ENCODE data around the gene EHD3.

The EHD3 gene

GRCh38 chr2:31235504-31235902 is 1.6 kb downstream of the EHD3 start:
- DNase-seq (ENCODE audit: low read depth in 2 of 2): peak; percentile 68 to 74

- DNase-seq (ENCODE audit: low read depth in 2 of 2): no peak
Measured at GRCh38 chr2:31236433-31237205, 2.7 kb downstream of the EHD3 start.

GRCh38 chr2:31237348-31238017 is 3.5 kb downstream of the EHD3 start:
- no peak for DNase-seq (ENCODE audit: low read depth in 2 of 2)

- DNase-seq (ENCODE audit: low read depth in 2 of 2): no peak
Measured at GRCh38 chr2:31238126-31238905, 4.4 kb downstream of the EHD3 start.

- no peak for DNase-seq (ENCODE audit: low read depth in 2 of 2)
Measured at GRCh38 chr2:31238906-31239592, 5.1 kb downstream of the EHD3 start.

- DNase-seq (ENCODE audit: low read depth in 2 of 2): no peak
Measured at GRCh38 chr2:31239593-31240177, 5.7 kb downstream of the EHD3 start.

GRCh38 chr2:31240381-31241365 is 6.7 kb downstream of the EHD3 start:
- no peak for DNase-seq (ENCODE audit: low read depth in 2 of 2)

- no peak for DNase-seq (ENCODE audit: low read depth in 2 of 2)
Measured at GRCh38 chr2:31241625-31242270, 7.8 kb downstream of the EHD3 start.

GRCh38 chr2:31243053-31243452 is 9.1 kb downstream of the EHD3 start:
- DNase-seq (ENCODE audit: low read depth in 2 of 2): no peak

GRCh38 chr2:31244101-31244500 is 10.1 kb downstream of the EHD3 start:
- DNase-seq (ENCODE audit: low read depth in 2 of 2): no peak

GRCh38 chr2:31246184-31246852 is 12.4 kb downstream of the EHD3 start:
- DNase-seq (ENCODE audit: low read depth in 2 of 2): peak; percentile 22 to 33

- DNase-seq (ENCODE audit: low read depth in 2 of 2): no peak
Measured at GRCh38 chr2:31247711-31248110, 13.8 kb downstream of the EHD3 start.

- no peak for DNase-seq (ENCODE audit: low read depth in 2 of 2)
Measured at GRCh38 chr2:31248139-31248538, 14.2 kb downstream of the EHD3 start.

GRCh38 chr2:31249009-31249690 is 15.2 kb downstream of the EHD3 start:
- no peak for DNase-seq (ENCODE audit: low read depth in 2 of 2)

GRCh38 chr2:31251018-31251417 is 17.1 kb downstream of the EHD3 start:
- no peak for DNase-seq (ENCODE audit: low read depth in 2 of 2)

- no peak for DNase-seq (ENCODE audit: low read depth in 2 of 2)
Measured at GRCh38 chr2:31251851-31252250, 17.9 kb downstream of the EHD3 start.

- no peak for DNase-seq (ENCODE audit: low read depth in 2 of 2)
Measured at GRCh38 chr2:31253356-31254131, 19.6 kb downstream of the EHD3 start.

All from fibroblast of skin of left biceps (primary cell).